Measurements from ENCODE around the gene LGALS12.

Gene LGALS12

GRCh38 chr11:63563201-63564055, 57.5 kb downstream of the LGALS12 start, which contains the start of gene PLAAT2:
PLAAT2 (minus strand) TSS chr11:63563379; CDS start chr11:63563324, 55 bp downstream.
- DNase-seq: no peak

GRCh38 chr11:63564056-63564774, 58.3 kb downstream of the LGALS12 start:
- DNase-seq: no peak

DNA sequence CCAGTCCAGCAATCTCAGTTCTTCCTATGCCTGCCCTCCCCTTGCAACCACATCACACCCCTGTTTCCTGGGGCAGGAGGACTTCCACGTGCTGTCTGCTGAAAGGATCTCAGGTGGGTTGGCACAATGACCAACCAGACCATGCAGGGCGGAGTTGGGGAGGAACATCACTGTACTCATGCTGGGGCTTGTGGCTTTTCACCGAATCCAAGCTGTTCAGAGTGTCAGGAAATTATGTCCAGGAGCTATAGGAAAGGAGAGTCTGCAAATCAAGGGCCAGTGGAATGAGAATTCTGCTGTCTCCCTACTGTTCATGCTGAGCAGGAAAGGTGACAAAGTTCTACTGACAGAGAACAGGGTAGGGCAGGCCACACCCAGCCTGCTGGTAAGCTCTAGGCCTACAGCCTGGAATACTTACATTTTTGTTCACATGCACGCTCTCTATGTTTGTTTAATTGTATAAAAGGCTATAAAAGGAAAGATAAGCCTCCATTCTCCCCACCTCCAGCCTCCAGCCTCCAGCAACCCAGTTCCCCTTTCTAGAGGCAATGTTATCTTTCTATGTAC, 59.0 kb downstream of the LGALS12 start:
- no peak for DNase-seq

Measured in HCEC 1CT (cell line).